Measurements from ENCODE around the gene BRD9. TPM values are rescaled to one million over a fixed set of nuclear protein-coding genes. Genes with fewer than 3 reads are reported as not detected.

Gene BRD9
- total and polyA plus RNA-seq, 2 of the 13 experiments (the other 11 are each of a cell fraction or from before 2014, with no cell fraction given), result 5.2 to 22.9 TPM

- TF ChIP-seq ZNF691 (CRISPR knock-in tag; IDR thresholded peaks at IDR 0.05; ENCODE audit: borderline replicate concordance, low read depth) (no peak), TERF1 (CRISPR knock-in tag; IDR thresholded peaks at IDR 0.05) (no peak)
These were observed 7.1 kb downstream of the BRD9 start (continued) for GRCh38 chr5:885529-885928.

GRCh38 chr5:885127-885442 is 7.5 kb downstream of the BRD9 start:
- Histone ChIP-seq H3K4me2 (ENCODE audit: low read depth, low read length) (no peak overlapping the region), H3K9ac (ENCODE audit: insufficient read depth, low read depth, low read length) (no peak overlapping the region), H3K4me1 (ENCODE audit: insufficient read depth, low read length) (peaks cover under 1% of the 10 kb centered on the region; the same call in 1 of the 2 replicates), H3K79me2 (ENCODE audit: insufficient read depth, low read length) (peaks cover 15% of the 10 kb centered on the region), H3K27me3 (ENCODE audit: control insufficient read depth in 1 of 2, insufficient read depth in 2 of 2, low read length in 2 of 2) (no peaks in the 10 kb centered on the region), H4K20me1 (ENCODE audit: insufficient read depth, low read length) (0 out of 2 replicates have a peak, but pooled peaks cover 2% of the 10 kb centered on the region), H2AFZ (ENCODE audit: low read length) (no peak overlapping the region), H3K27ac (ENCODE audit: extremely low read length, insufficient read depth, low read length) (no peak overlapping the region), H3K4me3 (replicated peaks in 1 of 3; ENCODE audit: insufficient read depth in 1 of 3, low read depth in 2 of 3, low read length in 3 of 3) (no peak overlapping the region), H3K36me3 (replicated peaks in 1 of 2; ENCODE audit: control insufficient read depth in 1 of 2, insufficient read depth in 2 of 2, low read length in 2 of 2) (peaks cover 34 to 93% of the 10 kb centered on the region in 2 experiments), H3K9me3 (ENCODE audit: low read length) (no peaks in the 10 kb centered on the region)
- DNase-seq (ENCODE audit: low spot score) (no peak), ATAC-seq (no peak), FAIRE-seq (no peak)
- no TSS peak for BruUV-seq (replicated peaks)
- ChIA-PET POLR2A (no interaction called here), CTCF (ENCODE audit: low intra/inter-chr PET ratio, low total read pairs) (no interaction called here)
- TF ChIP-seq RBFOX2 (IDR thresholded peaks at IDR 0.05; ENCODE audit: low read depth, low read length), result 0 out of 2 replicates have a peak, but pooled peaks have one; percentile 16
- TF ChIP-seq SOX5 (CRISPR knock-in tag; IDR thresholded peaks at IDR 0.05; ENCODE audit: borderline replicate concordance), result no peak
- TF ChIP-seq ATF1 (CRISPR knock-in tag; IDR thresholded peaks at IDR 0.05), result no peak
- TF ChIP-seq ZSCAN12 (CRISPR knock-in tag; IDR thresholded peaks at IDR 0.05), result no peak
- TF ChIP-seq ZNF839 (CRISPR knock-in tag; IDR thresholded peaks at IDR 0.05; ENCODE audit: borderline replicate concordance), result no peak
- no peak for TF ChIP-seq ZFP36 (IDR thresholded peaks at IDR 0.05; ENCODE audit: borderline replicate concordance, low read depth, low read length, partially characterized antibody)
- peak; percentile 68 for TF ChIP-seq AGO2 (optimal IDR thresholded peaks at IDR 0.05; ENCODE audit: low read depth, low read length)
- in situ Hi-C loops (cut with HindIII; ENCODE audit: extremely low pct_ligation_motif_present, low pct_unique_long_range_greater_than_20kb) (no loop called here), intact Hi-C loops (cut with micrococcal nuclease; ENCODE audit: unreplicated experiment) (no loop called here)
- WGBS (ENCODE audit: low lambda C conversion rate), result 97% methylated on average over 9 of the region's 18 CpGs

All from HepG2 (cell line).